HEK293 (cell line): ENCODE results near the gene CCM2.

Experiments
- CTCF ChIA-PET: fragments of 350-600 bp; formaldehyde crosslinking; extraction: SDS; loops from one replicate; lab custom pipeline; 2021; ENCODE audit warnings: antibody characterized with exemption; lab: Yijun Ruan, JAX
- POLR2A ChIA-PET: fragments of 300-600 bp; formaldehyde crosslinking; extraction: SDS; loops from one replicate; lab custom pipeline; 2020; ENCODE audit warnings: antibody characterized with exemption, inconsistent platforms; lab: Yijun Ruan, JAX
- H3K27ac ChIP-seq: fragments of 200-500 bp; sonication (Bioruptor generic); 2 replicates; pipeline ENCODE4 v1.5.1; 2014; ENCODE audit warnings: low read depth, low read length, control low read depth, inconsistent platforms; ENCODE audit errors: extremely low read depth
- H3K36me3 ChIP-seq, 2 experiments: fragments of 200-500 bp in 1 of 2; sonication (Bioruptor generic) in 1 of 2; 1 replicate in 1 of 2; 2 replicates in 1 of 2; pipeline ENCODE4 v1.5.1; 2014 to 2017; ENCODE audit warnings: inconsistent platforms in 2 of 2, low read length in 2 of 2; ENCODE audit not compliant: control insufficient read depth in 2 of 2, insufficient read depth in 1 of 2
- H3K4me1 ChIP-seq: fragments of 200-500 bp; sonication (Bioruptor generic); 2 replicates; pipeline ENCODE4 v1.5.1; 2014; ENCODE audit warnings: mild to moderate bottlenecking, low read length, inconsistent platforms; ENCODE audit not compliant: control insufficient read depth, insufficient read depth
- H3K4me3 ChIP-seq: 2 replicates; pipeline ENCODE4 v1.5.1; 2011; ENCODE audit warnings: low read depth, mild to moderate bottlenecking, control low read depth, low read length, moderate library complexity
- H3K9me3 ChIP-seq: fragments of 200-500 bp; sonication (Bioruptor generic); 2 replicates; pipeline ENCODE4 v1.5.1; 2014; ENCODE audit warnings: low read depth, low read length, inconsistent platforms; ENCODE audit not compliant: control insufficient read depth, insufficient read depth
- EGR2 ChIP-seq: fragments of 450-650 bp; formaldehyde crosslinking; IDR thresholded peaks from 2 replicates; pipeline ENCODE4 v1.5.1; 2016; ENCODE audit warnings: low read depth, missing biosample characterization, missing genetic modification characterization
- GFI1B ChIP-seq: fragments of 450-650 bp; formaldehyde crosslinking; IDR thresholded peaks from 2 replicates; pipeline ENCODE4 v1.5.1; 2016; ENCODE audit warnings: missing biosample characterization, missing genetic modification characterization
- GLIS1 ChIP-seq: fragments of 450-650 bp; formaldehyde crosslinking; IDR thresholded peaks from 2 replicates; pipeline ENCODE4 v1.5.1; 2016; ENCODE audit warnings: missing biosample characterization, missing genetic modification characterization
- MEIS1 ChIP-seq: sonication (generic); formaldehyde crosslinking; IDR thresholded peaks from 2 replicates; pipeline ENCODE4 v1.8.1; 2022; ENCODE audit warnings: missing genetic modification reagents, mild to moderate bottlenecking, borderline replicate concordance
- RBAK ChIP-seq: fragments of 450-650 bp; formaldehyde crosslinking; IDR thresholded peaks from 2 replicates; pipeline ENCODE4 v1.5.1; 2016; ENCODE audit warnings: missing biosample characterization, missing genetic modification characterization
- TRIM28 ChIP-seq: IDR thresholded peaks from 2 replicates; pipeline ENCODE4 v1.6.1; 2011; ENCODE audit warnings: low read length, control low read depth, borderline replicate concordance
- ZBTB1 ChIP-seq: fragments of 450-650 bp; formaldehyde crosslinking; IDR thresholded peaks from 2 replicates; pipeline ENCODE4 v1.5.1; 2016; ENCODE audit warnings: missing biosample characterization, missing genetic modification characterization
- ZNF132 ChIP-seq: fragments of 450-650 bp; formaldehyde crosslinking; IDR thresholded peaks from 2 replicates; pipeline ENCODE4 v1.5.1; 2017; ENCODE audit warnings: missing biosample characterization, missing genetic modification characterization, borderline replicate concordance
- ZNF157 ChIP-seq: fragments of 450-650 bp; formaldehyde crosslinking; IDR thresholded peaks from 2 replicates; pipeline ENCODE4 v1.5.1; 2016; ENCODE audit warnings: missing biosample characterization, missing genetic modification characterization
- ZNF175 ChIP-seq: fragments of 450-650 bp; formaldehyde crosslinking; IDR thresholded peaks from 2 replicates; pipeline ENCODE4 v1.5.1; 2016; ENCODE audit warnings: missing biosample characterization, missing genetic modification characterization
- ZNF221 ChIP-seq: fragments of 450-650 bp; formaldehyde crosslinking; IDR thresholded peaks from 2 replicates; pipeline ENCODE4 v1.5.1; 2017; ENCODE audit warnings: missing biosample characterization, missing genetic modification characterization, borderline replicate concordance
- ZNF23 ChIP-seq: fragments of 450-650 bp; formaldehyde crosslinking; IDR thresholded peaks from 2 replicates; pipeline ENCODE4 v1.5.1; 2016; ENCODE audit warnings: missing biosample characterization, missing genetic modification characterization, borderline replicate concordance
- ZNF292 ChIP-seq: fragments of 450-650 bp; formaldehyde crosslinking; IDR thresholded peaks from 2 replicates; pipeline ENCODE4 v1.5.1; 2016; ENCODE audit warnings: low read depth, missing biosample characterization, missing genetic modification characterization, borderline replicate concordance
- ZNF624 ChIP-seq: fragments of 450-650 bp; formaldehyde crosslinking; IDR thresholded peaks from 2 replicates; pipeline ENCODE4 v1.5.1; 2017; ENCODE audit warnings: missing biosample characterization, missing genetic modification characterization
- ZNF629 ChIP-seq: fragments of 450-650 bp; formaldehyde crosslinking; IDR thresholded peaks from 2 replicates; pipeline ENCODE4 v1.5.1; 2017; ENCODE audit warnings: missing biosample characterization, missing genetic modification characterization
- ZNF76 ChIP-seq: fragments of 450-650 bp; formaldehyde crosslinking; IDR thresholded peaks from 2 replicates; pipeline ENCODE4; 2016; ENCODE audit warnings: low read depth, missing biosample characterization, missing genetic modification characterization, borderline replicate concordance
- ZNF791 ChIP-seq: fragments of 450-650 bp; formaldehyde crosslinking; IDR thresholded peaks from 2 replicates; pipeline ENCODE4 v1.5.1; 2016; ENCODE audit warnings: missing biosample characterization, missing genetic modification characterization
- ZNF837 ChIP-seq: fragments of 450-650 bp; formaldehyde crosslinking; IDR thresholded peaks from 2 replicates; pipeline ENCODE4 v1.5.1; 2016; ENCODE audit warnings: missing biosample characterization, missing genetic modification characterization
- TF ChIP-seq, protein P1 (sequence below): fragments of 450-650 bp; formaldehyde crosslinking; IDR thresholded peaks from 2 replicates; pipeline ENCODE4 v1.5.1; 2016; ENCODE audit warnings: missing biosample characterization, missing genetic modification characterization
- TF ChIP-seq, protein P2 (sequence below): fragments of 450-650 bp; formaldehyde crosslinking; IDR thresholded peaks from 2 replicates; pipeline ENCODE4 v1.5.1; 2016; ENCODE audit warnings: missing biosample characterization, missing genetic modification characterization

Gene CCM2

DNA sequence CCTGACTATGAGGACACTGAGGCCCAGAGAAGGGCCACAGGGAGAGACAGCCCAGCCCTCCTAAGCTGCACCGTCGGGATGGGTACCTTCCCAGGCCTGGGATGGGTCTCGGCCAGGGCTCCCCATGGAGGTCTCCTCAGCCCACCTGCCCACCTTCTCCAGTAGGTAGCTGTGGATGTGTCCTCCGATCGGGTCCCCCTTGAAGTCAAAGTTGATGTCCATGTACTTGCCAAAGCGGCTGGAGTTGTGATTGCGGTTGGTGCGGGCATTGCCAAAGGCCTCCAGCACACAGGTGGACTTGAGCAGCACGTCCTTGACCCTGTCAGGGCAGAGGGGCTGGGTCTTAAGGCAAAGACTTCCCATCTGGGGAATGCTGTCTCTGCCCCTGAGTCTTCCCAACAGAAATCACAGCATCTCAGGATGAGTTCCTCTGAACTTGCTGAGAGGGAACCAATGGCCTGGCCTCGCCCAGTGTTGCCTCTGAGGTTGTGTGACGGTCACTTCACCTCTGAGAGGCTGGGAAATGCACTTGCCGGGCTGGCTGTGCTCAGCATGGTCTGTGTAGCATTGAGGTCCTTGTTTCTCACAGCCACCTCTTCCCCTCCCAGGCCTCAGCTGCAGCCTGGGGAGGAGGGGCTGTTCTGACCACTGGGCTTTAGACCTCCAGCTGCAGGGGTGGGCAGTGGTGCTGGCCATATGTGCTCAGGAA lies 24.5 kb upstream of the CCM2 start:
- Histone ChIP-seq H3K36me3 (peaks cover 0 to 5% of the 10 kb centered on the region in 2 experiments; a peak in 1 of 3 replicates), H3K4me1 (no peaks in the 10 kb centered on the region), H3K27ac (no peak overlapping the region), H3K9me3 (no peaks in the 10 kb centered on the region)
- ChIA-PET POLR2A (interaction anchor here (3.7 kb wide), 1 partner anchor 7 kb away, joined by 37 read pairs; no protein-coding TSS in a partner anchor), CTCF (interaction anchor here (0.5 to 6.6 kb wide), 3 partner anchors 14 to 160 kb away, joined by 3 to 159 read pairs (median 3); no protein-coding TSS in a partner anchor)
- no peak for TF ChIP-seq ZNF132 (tag by site-specific recombination)
- TF ChIP-seq TRIM28, result no peak
- TF ChIP-seq ZNF157 (tag by site-specific recombination), result no peak
- TF ChIP-seq RBAK (tag by site-specific recombination), result no peak
- TF ChIP-seq ZNF791 (tag by site-specific recombination), result no peak
- TF ChIP-seq ZNF292 (tag by site-specific recombination), result no peak
- no peak for TF ChIP-seq GLIS1 (tag by site-specific recombination)
- TF ChIP-seq ZNF837 (tag by site-specific recombination), result no peak
- TF ChIP-seq, all 188 proteins: peak for 0
- no peak overlapping the region for H3K4me3 ChIP-seq

DNA sequence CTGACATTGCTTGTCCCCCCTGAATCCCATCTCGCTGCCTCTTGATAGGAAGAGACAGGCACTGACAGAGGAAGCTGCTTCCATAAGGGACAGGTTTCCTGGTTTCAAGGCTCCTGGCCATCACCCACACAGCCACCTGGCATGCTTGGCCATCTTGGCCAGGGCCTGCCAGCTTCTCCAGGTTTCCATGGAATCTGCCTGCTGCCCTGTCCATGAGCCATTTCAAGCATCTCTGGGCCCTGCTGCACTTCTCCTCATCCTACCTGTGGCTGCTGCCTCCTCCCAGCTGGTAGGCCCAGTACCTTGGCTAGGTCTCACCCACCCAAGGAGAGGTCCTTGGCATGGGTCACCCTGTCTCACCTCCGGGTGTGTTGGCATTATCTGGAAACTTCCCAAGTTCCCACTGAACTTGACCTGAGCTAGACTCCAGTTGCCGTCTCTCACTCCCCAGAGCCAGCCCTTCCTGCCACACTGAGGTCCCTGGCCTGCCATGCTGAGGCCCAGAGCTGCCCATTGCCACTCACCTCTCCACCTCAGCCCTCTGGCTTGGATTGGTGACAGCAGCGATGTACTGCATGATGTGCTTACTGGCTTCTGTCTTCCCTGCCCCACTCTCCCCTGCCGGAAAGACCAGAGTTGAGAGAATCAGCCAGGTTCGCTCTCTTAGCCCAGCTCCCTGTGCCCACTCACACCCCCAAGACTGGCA lies 23.8 kb upstream of the CCM2 start:
- ChIA-PET POLR2A (interaction anchor here (0.6 kb wide), 1 partner anchor 60 kb away, joined by 5 read pairs; no protein-coding TSS in a partner anchor), CTCF (interaction anchor here (6.6 kb wide), 1 partner anchor 159 kb away, joined by 159 read pairs; no protein-coding TSS in a partner anchor)
- no peak for TF ChIP-seq ZNF23 (tag by site-specific recombination)
- TF ChIP-seq ZBTB1 (tag by site-specific recombination), result no peak
- TF ChIP-seq MEIS1 (CRISPR knock-in tag), result no peak
- TF ChIP-seq, protein P1, sequence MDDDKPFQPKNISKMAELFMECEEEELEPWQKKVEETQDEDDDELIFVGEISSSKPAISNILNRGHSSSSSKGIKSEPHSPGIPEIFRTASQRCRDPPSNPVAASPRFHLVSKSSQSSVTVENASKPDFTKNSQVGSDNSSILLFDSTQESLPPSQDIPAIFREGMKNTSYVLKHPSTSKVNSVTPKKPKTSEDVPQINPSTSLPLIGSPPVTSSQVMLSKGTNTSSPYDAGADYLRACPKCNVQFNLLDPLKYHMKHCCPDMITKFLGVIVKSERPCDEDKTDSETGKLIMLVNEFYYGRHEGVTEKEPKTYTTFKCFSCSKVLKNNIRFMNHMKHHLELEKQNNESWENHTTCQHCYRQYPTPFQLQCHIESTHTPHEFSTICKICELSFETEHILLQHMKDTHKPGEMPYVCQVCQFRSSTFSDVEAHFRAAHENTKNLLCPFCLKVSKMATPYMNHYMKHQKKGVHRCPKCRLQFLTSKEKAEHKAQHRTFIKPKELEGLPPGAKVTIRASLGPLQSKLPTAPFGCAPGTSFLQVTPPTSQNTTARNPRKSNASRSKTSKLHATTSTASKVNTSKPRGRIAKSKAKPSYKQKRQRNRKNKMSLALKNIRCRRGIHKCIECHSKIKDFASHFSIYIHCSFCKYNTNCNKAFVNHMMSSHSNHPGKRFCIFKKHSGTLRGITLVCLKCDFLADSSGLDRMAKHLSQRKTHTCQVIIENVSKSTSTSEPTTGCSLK (tag by site-specific recombination), result no peak
- no peak for TF ChIP-seq ZNF221
- TF ChIP-seq ZNF624, result no peak
- no peak for TF ChIP-seq ZNF175
- TF ChIP-seq ZNF629, result no peak
- TF ChIP-seq ZNF76 (tag by site-specific recombination), result no peak
- TF ChIP-seq, protein P2, sequence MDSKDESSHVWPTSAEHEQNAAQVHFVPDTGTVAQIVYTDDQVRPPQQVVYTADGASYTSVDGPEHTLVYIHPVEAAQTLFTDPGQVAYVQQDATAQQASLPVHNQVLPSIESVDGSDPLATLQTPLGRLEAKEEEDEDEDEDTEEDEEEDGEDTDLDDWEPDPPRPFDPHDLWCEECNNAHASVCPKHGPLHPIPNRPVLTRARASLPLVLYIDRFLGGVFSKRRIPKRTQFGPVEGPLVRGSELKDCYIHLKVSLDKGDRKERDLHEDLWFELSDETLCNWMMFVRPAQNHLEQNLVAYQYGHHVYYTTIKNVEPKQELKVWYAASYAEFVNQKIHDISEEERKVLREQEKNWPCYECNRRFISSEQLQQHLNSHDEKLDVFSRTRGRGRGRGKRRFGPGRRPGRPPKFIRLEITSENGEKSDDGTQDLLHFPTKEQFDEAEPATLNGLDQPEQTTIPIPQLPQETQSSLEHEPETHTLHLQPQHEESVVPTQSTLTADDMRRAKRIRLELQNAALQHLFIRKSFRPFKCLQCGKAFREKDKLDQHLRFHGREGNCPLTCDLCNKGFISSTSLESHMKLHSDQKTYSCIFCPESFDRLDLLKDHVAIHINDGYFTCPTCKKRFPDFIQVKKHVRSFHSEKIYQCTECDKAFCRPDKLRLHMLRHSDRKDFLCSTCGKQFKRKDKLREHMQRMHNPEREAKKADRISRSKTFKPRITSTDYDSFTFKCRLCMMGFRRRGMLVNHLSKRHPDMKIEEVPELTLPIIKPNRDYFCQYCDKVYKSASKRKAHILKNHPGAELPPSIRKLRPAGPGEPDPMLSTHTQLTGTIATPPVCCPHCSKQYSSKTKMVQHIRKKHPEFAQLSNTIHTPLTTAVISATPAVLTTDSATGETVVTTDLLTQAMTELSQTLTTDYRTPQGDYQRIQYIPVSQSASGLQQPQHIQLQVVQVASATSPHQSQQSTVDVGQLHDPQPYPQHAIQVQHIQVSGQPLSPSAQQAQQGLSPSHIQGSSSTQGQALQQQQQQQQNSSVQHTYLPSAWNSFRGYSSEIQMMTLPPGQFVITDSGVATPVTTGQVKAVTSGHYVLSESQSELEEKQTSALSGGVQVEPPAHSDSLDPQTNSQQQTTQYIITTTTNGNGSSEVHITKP, result no peak
- TF ChIP-seq GFI1B (tag by site-specific recombination), result no peak
- no peak for TF ChIP-seq EGR2 (tag by site-specific recombination)
- no peak overlapping the region for H3K4me3 ChIP-seq
- no peaks in the 10 kb centered on the region for H3K4me1 ChIP-seq
- no peaks in the 10 kb centered on the region for H3K9me3 ChIP-seq
- no peak overlapping the region for H3K27ac ChIP-seq
- H3K36me3 ChIP-seq, result peaks cover 0 to 9% of the 10 kb centered on the region in 2 experiments; a peak in 1 of 3 replicates
